K562 (cell line): ENCODE measurements around the gene LRRC47. TPM values are rescaled to one million over a fixed set of nuclear protein-coding genes. Genes with fewer than 3 reads are reported as not detected.

Experiments
- BRF1 ChIP-seq: IDR thresholded peaks from 3 replicates; pipeline ENCODE4 v1.6.1; 2011; ENCODE audit warnings: borderline replicate concordance, mild to moderate bottlenecking; ENCODE audit not compliant: insufficient read length; ENCODE audit errors: extremely low read depth
- CBX3 ChIP-seq, 2 experiments: IDR thresholded peaks; 1 replicate in 1 of 2; 2 replicates in 1 of 2; pipeline ENCODE4 v1.6.1; 2012; ENCODE audit warnings: inconsistent platforms in 2 of 2, low read length in 2 of 2, borderline replicate concordance in 1 of 2, control low read depth in 1 of 2
- EWSR1 ChIP-seq: fragments of 450-650 bp; IDR thresholded peaks from 2 replicates; pipeline ENCODE4 v1.6.1; 2018; ENCODE audit warnings: borderline replicate concordance, mild to moderate bottlenecking, low read depth, moderate library complexity; ENCODE audit not compliant: partially characterized antibody
- PHF8 ChIP-seq: fragments of 200-600 bp; sonication (generic); IDR thresholded peaks from 2 replicates; pipeline ENCODE4 v1.6.1; 2012; ENCODE audit warnings: mixed run types, mild to moderate bottlenecking, inconsistent platforms, low read length, moderate library complexity, borderline replicate concordance
- POLR2AphosphoS5 ChIP-seq: IDR thresholded peaks from 2 replicates; pipeline ENCODE4 v1.6.1; 2011; ENCODE audit warnings: mild to moderate bottlenecking, low read depth, low read length, moderate library complexity; ENCODE audit not compliant: control insufficient read depth, insufficient read depth
- SMARCC2 ChIP-seq: fragments of 450-650 bp; IDR thresholded peaks from 2 replicates; pipeline ENCODE4 v1.6.1; 2017; ENCODE audit warnings: antibody characterized with exemption, moderate library complexity, mild to moderate bottlenecking, low read depth
- SOX6 ChIP-seq: fragments of 450-650 bp; IDR thresholded peaks from 2 replicates; pipeline ENCODE4 v1.6.1; 2014; ENCODE audit warnings: mild to moderate bottlenecking
- SPI1 ChIP-seq: IDR thresholded peaks from 2 replicates; pipeline ENCODE4 v1.6.1; 2011; ENCODE audit warnings: low read depth, low read length, control low read depth, borderline replicate concordance
- TOE1 ChIP-seq, 2 experiments: fragments of 450-650 bp in 1 of 2; sonication (generic) in 1 of 2; formaldehyde crosslinking in 1 of 2; IDR thresholded peaks; 2 replicates each; pipeline versions ENCODE4 v1.7.1 to v1.8.0; 2016 to 2022; ENCODE audit warnings: borderline replicate concordance in 2 of 2, mild to moderate bottlenecking in 2 of 2, antibody characterized with exemption in 1 of 2, inconsistent platforms in 1 of 2, low read depth in 1 of 2, missing genetic modification reagents in 1 of 2, moderate library complexity in 1 of 2
- ZBTB2 ChIP-seq: fragments of 450-650 bp; IDR thresholded peaks from 2 replicates; pipeline ENCODE4 v1.6.1; 2016; ENCODE audit warnings: antibody characterized with exemption
- ZBTB34 ChIP-seq: fragments of 250-450 bp; sonication (Bioruptor Pico); IDR thresholded peaks from 2 replicates; pipeline ENCODE4 v1.8.0; 2021; ENCODE audit warnings: mild to moderate bottlenecking, moderate library complexity
- ZNF239 ChIP-seq: fragments of 250-450 bp; sonication (Bioruptor Pico); IDR thresholded peaks from 2 replicates; pipeline ENCODE4 v1.4.0; 2020; ENCODE audit warnings: mild to moderate bottlenecking
- ZNF253 ChIP-seq: fragments of 250-450 bp; sonication (Bioruptor Pico); conservative IDR thresholded peaks from 2 replicates; pipeline ENCODE4 v1.6.1; 2021; ENCODE audit warnings: mild to moderate bottlenecking
- ZNF282 ChIP-seq: sonication (generic); formaldehyde crosslinking; IDR thresholded peaks from 2 replicates; pipeline ENCODE4 v1.8.1; 2023; ENCODE audit warnings: missing genetic modification reagents
- ZNF436 ChIP-seq: fragments of 250-450, 450-650 bp; sonication (Bioruptor Pico); formaldehyde crosslinking; IDR thresholded peaks from 2 replicates; pipeline ENCODE4 v1.7.0; 2020; ENCODE audit warnings: mild to moderate bottlenecking
- ZNF449 ChIP-seq: fragments of 250-450 bp; sonication (Bioruptor Pico); IDR thresholded peaks from 2 replicates; pipeline ENCODE4 v1.8.0; 2022; ENCODE audit warnings: moderate library complexity, mild to moderate bottlenecking, inconsistent platforms
- polyA plus RNA-seq, 8 experiments: library from polyadenylated mRNA; depleted of rRNA in 4 of 8; stranded (reverse) in 5 of 8; unstranded in 3 of 8; fragments of >200 nt; fragmentation: Nextera tagmentation in 2 of 8; fragmentation: Illumina TruSeq in 1 of 8; extraction: Ambion mirVana in 2 of 8; extraction: Trizol in 1 of 8; gene quantifications; 2 replicates each; pipeline versions ENCODE4 v1.2.1 to v1.2.3, GENCODE V29; 2011 to 2014; ENCODE audit warnings: inconsistent platforms in 1 of 8, missing spikeins in 1 of 8
- total RNA-seq, 7 experiments: library from RNA; depleted of rRNA in 6 of 7; stranded (reverse); fragments of >200 nt in 6 of 7; fragmentation: Illumina TruSeq in 2 of 7; extraction: Trizol in 2 of 7; gene quantifications; 2 replicates each; pipeline versions ENCODE4 v1.2.1 to v1.2.3, GENCODE V29; 2011 to 2021; ENCODE audit warnings: low replicate concordance in 1 of 7
- TF ChIP-seq, protein P1 (sequence below): fragments of 450-650 bp; IDR thresholded peaks from 2 replicates; pipeline ENCODE4 v1.6.1; 2016; ENCODE audit warnings: borderline replicate concordance
- TF ChIP-seq, protein P2 (sequence below), 3 experiments: IDR thresholded peaks in 2 of 3; conservative IDR thresholded peaks in 1 of 3; 2 replicates each; pipeline ENCODE4 v1.5.1; 2011 to 2012; ENCODE audit warnings: low read length in 3 of 3, mild to moderate bottlenecking in 3 of 3, control low read depth in 2 of 3, improper control_type of control experiment in 1 of 3, inconsistent platforms in 1 of 3, low read depth in 1 of 3, mixed read lengths in 1 of 3, moderate library complexity in 1 of 3; ENCODE audit not compliant: insufficient read depth in 2 of 3

The LRRC47 gene
- total and polyA plus RNA-seq, 9 of the 15 experiments (the other 6 are each of a cell fraction or from before 2014, with no cell fraction given): 4.6 to 68.0 (median 35.9) TPM

DNA sequence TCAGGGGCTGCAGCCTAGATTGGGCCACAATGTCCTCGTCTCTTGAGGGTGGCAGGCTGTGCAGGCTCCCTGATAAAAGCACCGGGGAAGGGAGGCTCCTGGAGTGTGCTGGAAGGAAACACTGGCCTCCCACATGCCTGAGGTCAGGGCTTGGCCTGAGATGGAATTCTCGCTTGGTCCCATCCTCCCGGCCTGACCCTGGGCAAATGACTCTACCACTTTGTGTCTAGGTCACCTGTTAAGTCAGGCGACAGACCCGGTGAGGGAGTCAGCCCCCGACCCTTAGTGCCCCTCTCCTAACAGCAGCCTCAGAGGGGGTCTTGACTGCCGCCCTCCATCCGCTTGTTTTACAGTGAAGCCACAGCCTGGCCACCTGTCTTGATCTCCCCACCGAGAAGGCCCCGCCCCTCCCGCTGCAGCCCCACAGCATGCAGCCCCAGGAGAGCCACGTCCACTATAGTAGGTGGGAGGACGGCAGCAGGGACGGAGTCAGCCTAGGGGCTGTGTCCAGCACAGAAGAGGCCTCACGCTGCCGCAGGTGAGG, 21.3 kb downstream of the LRRC47 start (continued):
- TF ChIP-seq ZNF282 (CRISPR knock-in tag) (no peak), ZBTB2 (peak; percentile 53), SOX6 (peak; percentile 88), CBX3 (IDR thresholded peaks at IDR 0.05; ENCODE audit: borderline replicate concordance in 1 of 2, low read length in 2 of 2) (no peak), POLR2AphosphoS5 (peak; percentile 92), BRF1 (no peak), ZBTB34 (no peak), PHF8 (peak; percentile 4; the same call in 1 of the 2 replicates), ZNF449 (CRISPR knock-in tag) (peak; percentile 31; the same call in 1 of the 2 replicates), TOE1 (IDR thresholded peaks at IDR 0.05; ENCODE audit: borderline replicate concordance) (no peak), TOE1 (CRISPR knock-in tag; IDR thresholded peaks at IDR 0.05; ENCODE audit: borderline replicate concordance, low read depth) (no peak), ZNF239 (no peak), EWSR1 (no peak), SPI1 (no peak), ZNF253 (CRISPR knock-in tag) (no peak), ZNF436 (CRISPR knock-in tag) (no peak), SMARCC2 (no peak; the same call in 1 of the 2 replicates)
- TF ChIP-seq, protein P1, sequence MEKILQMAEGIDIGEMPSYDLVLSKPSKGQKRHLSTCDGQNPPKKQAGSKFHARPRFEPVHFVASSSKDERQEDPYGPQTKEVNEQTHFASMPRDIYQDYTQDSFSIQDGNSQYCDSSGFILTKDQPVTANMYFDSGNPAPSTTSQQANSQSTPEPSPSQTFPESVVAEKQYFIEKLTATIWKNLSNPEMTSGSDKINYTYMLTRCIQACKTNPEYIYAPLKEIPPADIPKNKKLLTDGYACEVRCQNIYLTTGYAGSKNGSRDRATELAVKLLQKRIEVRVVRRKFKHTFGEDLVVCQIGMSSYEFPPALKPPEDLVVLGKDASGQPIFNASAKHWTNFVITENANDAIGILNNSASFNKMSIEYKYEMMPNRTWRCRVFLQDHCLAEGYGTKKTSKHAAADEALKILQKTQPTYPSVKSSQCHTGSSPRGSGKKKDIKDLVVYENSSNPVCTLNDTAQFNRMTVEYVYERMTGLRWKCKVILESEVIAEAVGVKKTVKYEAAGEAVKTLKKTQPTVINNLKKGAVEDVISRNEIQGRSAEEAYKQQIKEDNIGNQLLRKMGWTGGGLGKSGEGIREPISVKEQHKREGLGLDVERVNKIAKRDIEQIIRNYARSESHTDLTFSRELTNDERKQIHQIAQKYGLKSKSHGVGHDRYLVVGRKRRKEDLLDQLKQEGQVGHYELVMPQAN: peak; percentile 35; the same call in 1 of the 2 replicates
- TF ChIP-seq, protein P2, sequence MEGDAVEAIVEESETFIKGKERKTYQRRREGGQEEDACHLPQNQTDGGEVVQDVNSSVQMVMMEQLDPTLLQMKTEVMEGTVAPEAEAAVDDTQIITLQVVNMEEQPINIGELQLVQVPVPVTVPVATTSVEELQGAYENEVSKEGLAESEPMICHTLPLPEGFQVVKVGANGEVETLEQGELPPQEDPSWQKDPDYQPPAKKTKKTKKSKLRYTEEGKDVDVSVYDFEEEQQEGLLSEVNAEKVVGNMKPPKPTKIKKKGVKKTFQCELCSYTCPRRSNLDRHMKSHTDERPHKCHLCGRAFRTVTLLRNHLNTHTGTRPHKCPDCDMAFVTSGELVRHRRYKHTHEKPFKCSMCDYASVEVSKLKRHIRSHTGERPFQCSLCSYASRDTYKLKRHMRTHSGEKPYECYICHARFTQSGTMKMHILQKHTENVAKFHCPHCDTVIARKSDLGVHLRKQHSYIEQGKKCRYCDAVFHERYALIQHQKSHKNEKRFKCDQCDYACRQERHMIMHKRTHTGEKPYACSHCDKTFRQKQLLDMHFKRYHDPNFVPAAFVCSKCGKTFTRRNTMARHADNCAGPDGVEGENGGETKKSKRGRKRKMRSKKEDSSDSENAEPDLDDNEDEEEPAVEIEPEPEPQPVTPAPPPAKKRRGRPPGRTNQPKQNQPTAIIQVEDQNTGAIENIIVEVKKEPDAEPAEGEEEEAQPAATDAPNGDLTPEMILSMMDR (IDR thresholded peaks at IDR 0.05 in 2 of 3, conservative IDR thresholded peaks at IDR 0.05 in 1 of 3; ENCODE audit: insufficient read depth in 2 of 3, low read depth in 1 of 3, low read length in 3 of 3): 0 out of 6 replicates have a peak, but pooled peaks of 1 of the 3 experiments have one; percentile 1
